IPS DF 4.7 (cell line): Measurements from ENCODE around the gene RBM4B.
"Not testable (repeated sequence)": the region's sequence is repeated elsewhere in the genome, so short reads cannot be mapped to it uniquely, and the experiment has no call there.

ENCODE experiments used
- DNase-seq: peaks from one replicate; pipeline ENCODE4 v3.0.0-alpha.2; 2013; ENCODE audit warnings: low spot score; ENCODE audit errors: extremely low read depth

RBM4B gene

DNA sequence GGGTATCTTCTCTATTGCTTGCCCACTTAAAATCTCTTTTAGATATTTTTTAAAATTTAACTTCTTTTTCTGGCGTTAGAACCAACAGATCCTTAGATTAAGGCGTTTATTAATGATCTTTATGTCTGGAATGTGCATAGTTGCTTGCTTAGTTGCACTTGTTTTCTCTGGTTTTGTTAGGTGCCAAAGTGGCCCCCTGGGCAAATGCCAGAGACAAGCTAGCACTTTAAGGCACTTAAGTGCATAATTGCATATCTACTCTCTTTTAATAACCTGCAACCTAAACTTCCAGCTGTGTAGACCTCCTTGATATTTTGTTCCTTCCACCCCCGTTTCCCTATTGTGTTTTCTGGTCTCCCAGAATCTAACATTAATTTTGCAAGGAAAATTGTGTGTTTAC is 35.9 kb downstream of the RBM4B start:
- no peak for DNase-seq

DNA sequence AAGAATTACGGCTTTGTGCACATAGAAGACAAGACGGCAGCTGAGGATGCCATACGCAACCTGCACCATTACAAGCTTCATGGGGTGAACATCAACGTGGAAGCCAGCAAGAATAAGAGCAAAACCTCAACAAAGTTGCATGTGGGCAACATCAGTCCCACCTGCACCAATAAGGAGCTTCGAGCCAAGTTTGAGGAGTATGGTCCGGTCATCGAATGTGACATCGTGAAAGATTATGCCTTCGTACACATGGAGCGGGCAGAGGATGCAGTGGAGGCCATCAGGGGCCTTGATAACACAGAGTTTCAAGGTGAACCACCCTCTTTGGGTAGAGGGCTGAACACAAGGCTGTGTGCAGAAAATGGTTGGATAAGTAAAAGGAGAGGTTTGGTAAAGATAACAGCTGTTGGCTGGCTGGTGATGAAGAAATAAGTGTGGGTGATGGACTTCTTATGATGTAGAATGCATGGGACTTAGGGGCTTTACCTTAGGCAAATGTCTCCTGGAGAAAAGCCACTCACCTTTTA is 37.8 kb downstream of the RBM4B start:
- not testable (repeated sequence) for DNase-seq

DNA sequence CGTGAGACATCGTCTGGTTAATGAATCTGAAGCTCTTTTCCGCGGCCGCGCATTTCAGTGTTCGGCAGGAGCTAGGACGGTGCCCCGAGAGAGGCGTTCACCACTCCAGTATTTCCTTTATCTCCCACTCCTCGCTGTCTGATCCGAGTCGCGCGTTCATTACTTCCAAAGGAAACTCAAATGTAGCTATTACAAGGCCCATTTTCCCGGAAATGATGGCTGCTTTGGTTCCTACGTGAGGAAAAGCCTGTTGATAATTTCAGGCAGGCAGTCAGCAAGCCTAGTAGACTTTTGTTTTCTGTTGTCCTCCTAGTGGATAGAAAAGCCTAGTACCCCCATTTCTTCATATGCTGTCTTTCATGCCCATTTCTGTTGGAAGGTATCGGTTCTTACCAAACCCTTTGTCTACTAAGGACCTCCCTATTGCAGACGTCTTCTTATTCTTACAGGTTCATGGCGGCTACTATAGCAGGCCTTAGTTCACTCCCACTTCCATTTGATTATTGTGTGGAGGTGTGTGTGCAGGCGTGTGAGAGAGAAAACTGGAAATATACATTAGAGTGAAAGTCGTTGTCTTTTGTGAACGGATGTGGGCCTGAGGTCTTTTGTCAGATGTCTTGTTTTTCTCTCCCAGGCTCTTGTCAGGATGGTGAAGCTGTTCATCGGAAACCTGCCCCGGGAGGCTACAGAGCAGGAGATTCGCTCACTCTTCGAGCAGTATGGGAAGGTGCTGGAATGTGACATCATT is 38.4 kb downstream of the RBM4B start:
- DNase-seq, result no peak

GRCh38 chr11:66638177-66639065 is 39.3 kb downstream of the RBM4B start, which contains the start of gene RBM4:
TSS of gene RBM4 (plus strand) at chr11:66638703. CDS start at chr11:66639712, 1,009 bp downstream.
- DNase-seq, result peak; percentile 100

GRCh38 chr11:66637557-66638176 is 40.0 kb downstream of the RBM4B start:
- no peak for DNase-seq

GRCh38 chr11:66636411-66636810 is 41.3 kb downstream of the RBM4B start:
- DNase-seq, result no peak

DNA sequence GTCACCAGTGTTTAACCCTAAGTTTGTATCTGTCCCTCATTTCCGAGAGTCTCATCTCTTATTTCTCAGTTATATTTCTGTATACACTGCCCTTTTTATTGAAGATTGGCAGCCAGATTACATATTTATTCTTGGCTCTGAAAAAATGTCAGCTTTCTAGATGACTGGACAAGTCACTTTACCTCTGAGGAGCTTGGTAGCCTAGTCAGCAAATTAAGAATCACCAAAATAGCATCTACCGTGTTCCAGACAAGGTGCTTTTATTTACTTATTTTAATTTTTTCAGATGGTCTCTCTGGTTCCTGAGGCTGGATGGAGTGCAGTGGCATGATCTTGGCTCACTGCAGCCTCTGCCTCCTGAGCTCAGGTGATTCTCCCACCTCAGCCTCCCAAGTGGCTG is 44.7 kb downstream of the RBM4B start:
- no peak for DNase-seq

GRCh38 chr11:66631883-66632282 is 45.8 kb downstream of the RBM4B start:
- no peak for DNase-seq

DNA sequence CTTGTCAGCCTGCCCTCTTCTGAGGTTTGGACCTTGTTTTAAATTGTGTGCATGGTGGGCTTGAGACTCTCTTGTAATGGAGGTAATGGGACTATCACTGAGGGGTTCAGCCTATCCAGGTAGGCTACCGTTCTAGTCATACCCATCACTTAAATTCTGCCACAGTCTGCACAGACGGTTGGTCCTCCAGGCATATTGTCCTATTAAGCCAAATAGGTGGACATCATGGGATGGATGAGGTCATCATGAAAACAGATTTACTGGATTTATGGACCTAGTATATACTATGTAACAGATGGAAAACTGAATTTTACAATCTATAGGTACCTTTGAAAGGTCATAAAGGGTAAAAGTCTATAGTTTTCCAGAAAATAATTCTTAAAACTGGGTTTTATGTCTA is 48.3 kb downstream of the RBM4B start:
- no peak for DNase-seq

- DNase-seq, result no peak
Observed at GRCh38 chr11:66628061-66628603, 49.6 kb downstream of the RBM4B start.

DNA sequence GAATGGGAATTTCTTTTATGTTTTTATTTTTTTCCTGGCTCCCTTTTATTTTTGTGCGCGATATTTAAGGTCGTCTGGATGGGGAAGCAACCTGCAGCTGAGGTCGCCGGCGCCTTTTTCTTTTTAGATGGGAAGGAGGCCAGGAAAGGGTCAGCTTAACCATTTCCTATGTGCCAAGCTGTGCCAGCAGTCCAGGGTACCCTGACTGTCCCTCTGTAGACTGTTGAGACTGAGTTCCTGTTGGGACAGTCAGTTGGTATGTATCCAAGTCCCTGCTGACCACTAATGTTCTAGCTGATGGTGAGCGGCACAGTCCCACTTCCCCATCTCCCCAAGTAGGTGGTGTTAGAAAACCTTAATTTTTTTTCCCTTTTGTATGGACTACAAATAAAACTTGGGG is 50.8 kb downstream of the RBM4B start:
- DNase-seq, result no peak

DNA sequence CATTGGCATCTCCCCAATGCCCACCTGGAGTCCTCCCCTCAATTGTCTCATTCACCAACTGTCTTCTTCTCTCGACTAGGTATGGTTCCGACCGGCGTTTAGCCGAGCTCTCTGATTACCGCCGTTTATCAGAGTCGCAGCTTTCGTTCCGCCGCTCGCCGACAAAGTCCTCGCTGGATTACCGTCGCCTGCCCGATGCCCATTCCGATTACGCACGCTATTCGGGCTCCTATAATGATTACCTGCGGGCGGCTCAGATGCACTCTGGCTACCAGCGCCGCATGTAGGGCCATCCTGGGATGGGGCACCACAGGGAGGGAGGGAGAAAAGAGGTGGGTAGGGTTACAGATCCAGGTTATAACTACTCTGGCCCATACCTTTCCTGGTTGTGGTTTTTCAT is 51.3 kb downstream of the RBM4B start:
- DNase-seq, result no peak

GRCh38 chr11:66625752-66626149 is 51.9 kb downstream of the RBM4B start:
- DNase-seq, result no peak

GRCh38 chr11:66625041-66625751 is 52.5 kb downstream of the RBM4B start:
- no peak for DNase-seq

GRCh38 chr11:66624450-66624849 is 53.2 kb downstream of the RBM4B start:
- no peak for DNase-seq

DNA sequence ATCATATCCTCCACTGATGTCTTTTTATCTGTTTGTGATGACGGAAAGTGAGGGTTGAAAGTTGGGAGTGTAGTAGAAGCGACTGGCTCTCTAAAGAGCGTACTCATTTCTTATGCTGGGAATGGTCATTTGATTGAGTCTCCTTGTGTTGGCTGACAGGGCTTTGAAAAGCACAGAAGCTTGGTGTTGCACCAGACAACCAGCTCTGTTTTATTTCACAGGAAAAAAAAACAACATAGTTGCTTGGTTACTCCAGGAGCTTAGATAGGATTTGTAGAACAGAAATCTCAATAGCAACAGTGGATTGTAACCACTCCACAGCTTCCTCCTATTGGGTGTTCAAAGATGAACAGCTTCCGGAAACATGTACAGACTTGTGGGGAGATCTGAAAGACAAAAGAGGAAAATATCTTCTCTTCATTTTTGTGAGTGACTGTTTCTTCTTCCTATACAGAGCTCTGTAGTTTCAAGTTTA is 58.6 kb downstream of the RBM4B start:
- DNase-seq, result no peak

DNA sequence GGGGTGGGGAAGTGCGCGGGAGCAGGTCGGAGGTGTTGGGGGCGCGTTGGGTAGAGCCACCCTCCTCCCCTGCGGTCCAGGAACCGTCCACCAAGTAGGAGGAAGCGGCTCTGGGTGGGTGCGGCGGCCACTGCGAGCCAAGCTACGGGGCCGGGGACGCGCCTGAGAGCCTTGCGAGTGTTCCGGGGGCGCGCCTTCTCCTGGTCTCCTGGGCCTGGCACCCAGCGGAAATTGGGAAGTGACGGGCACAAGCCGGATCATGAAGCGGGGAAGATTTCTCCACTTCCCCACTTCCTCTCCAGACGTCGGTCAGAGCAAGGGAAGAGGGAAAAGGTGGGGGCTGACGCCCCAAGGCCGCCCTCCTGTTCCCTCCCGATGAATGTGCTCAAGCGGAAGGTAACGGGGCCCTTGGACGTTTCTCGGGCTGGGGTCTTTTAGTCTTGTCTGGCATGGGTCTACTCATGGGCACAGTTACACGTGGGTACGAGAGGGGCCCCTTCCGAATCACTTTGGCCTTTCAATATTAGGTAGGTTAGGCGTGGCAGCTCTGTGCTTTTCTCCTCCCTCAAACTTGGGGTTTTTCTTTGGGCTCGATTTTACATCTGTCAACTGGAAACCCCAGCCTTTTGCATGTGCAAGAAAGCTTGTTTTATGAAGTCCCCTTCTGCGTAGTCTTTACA is 60.4 kb downstream of the RBM4B start:
- DNase-seq, result no peak

DNA sequence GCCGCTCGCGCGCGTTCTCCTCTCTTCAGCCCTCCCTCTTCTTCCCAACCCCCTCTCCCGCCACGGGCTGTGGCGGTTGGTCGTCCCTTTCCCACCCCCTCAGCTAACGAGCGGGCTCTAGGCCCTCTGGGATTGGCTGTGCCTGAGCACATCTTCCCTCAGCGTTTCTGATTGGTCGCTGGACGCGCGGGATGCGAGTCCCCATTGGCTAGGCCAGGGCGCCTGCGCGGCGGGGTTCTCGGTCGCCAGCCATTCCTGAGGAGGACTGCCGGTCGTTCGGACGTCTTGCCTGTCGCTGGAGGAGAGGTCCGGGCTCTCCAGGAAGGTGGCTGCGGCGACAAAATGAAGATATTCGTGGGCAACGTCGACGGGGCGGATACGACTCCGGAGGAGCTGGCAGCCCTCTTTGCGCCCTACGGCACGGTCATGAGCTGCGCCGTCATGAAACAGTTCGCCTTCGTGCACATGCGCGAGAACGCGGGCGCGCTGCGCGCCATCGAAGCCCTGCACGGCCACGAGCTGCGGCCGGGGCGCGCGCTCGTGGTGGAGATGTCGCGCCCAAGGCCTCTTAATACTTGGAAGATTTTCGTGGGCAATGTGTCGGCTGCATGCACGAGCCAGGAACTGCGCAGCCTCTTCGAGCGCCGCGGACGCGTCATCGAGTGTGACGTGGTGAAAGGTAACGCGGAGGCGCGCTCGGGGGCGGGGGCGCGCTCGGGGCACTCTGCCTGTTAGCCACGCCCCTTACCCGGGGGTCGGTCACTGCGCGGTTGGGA is 61.1 kb downstream of the RBM4B start, which contains the start of gene RBM14:
TSS of gene RBM14 (plus strand) at position 252 of the 776 bp plus-strand sequence. CDS start at position 343, 91 bp downstream.
- DNase-seq, result peak; percentile 97
